ENCODE measurements around the gene ARL2.
"Not testable (repeated sequence)": the region's sequence is repeated elsewhere in the genome, so short reads cannot be mapped to it uniquely, and the experiment has no call there.

The ARL2 gene

DNA sequence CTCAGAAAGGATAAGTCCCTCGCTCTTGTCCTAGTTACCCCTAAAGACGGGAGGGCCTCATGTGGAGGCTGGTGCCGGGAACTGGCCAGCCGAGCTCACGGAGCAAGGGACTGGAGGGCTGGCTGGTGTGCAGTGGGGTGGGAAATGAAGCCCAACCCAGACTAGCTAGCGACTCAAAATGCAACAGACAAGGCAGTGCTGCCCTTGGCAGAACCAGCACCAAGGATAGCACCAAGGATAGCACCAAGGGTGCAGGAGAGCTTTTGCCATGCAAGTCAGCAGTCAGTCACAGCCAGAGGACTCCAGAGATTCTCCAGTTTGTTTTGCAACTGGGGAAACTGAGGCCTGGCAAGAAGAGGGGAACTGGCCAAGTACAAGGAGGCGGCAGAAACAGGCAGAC, 10.7 kb upstream of the ARL2 start:
- in situ Hi-C loops (cut with MboI; ENCODE audit: low pct_unique_long_range_greater_than_20kb, low sequenced_read_pairs, unreplicated experiment) = no loop called here
- DNase-seq (ENCODE audit: low spot score) = no peak
- no peak for TF ChIP-seq CTCF (IDR thresholded peaks at IDR 0.05; ENCODE audit: extremely low read depth, insufficient read depth, missing control alignments)

DNA sequence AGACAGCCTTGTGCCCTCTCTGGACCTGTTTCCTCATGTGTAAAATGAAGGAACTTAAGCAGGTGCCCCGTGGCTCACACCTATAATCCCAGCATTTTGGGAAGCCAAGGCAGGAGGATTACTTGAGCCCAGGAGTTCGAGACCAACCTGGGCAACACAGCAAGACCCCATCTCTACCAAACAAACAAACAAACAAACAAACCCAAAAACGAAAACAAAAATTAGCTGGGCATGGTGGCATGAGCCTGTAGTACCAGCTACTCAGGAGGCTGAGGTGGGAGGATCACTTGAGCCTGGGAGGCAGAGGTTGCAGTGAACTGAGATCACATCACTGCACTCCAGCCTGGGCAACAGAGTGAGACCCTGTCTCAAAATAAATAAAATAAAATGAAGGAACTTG, 10.0 kb upstream of the ARL2 start:
- in situ Hi-C loops (cut with MboI; ENCODE audit: low pct_unique_long_range_greater_than_20kb, low sequenced_read_pairs, unreplicated experiment); DNase-seq (ENCODE audit: low spot score): not testable (repeated sequence)

DNA sequence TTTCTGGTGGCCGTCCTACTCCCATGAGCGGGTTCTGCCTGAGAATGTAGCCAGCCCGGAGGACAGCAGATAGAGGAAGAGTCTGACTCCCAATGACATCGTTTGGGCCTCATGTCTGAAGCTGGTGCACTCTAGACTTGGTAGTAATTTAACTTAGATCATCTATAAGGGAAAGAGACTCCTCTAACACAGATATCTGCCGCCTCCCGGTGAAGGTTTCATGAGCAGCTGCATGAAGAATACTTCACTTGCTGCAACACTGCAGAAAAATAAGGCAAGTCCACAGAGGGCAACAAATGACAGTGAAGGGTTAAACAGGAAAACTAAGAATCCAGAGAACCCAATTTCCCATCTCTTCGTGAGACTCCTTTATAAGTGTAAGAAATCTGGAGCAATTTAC, 5.9 kb upstream of the ARL2 start:
- in situ Hi-C loops (cut with MboI; ENCODE audit: low pct_unique_long_range_greater_than_20kb, low sequenced_read_pairs, unreplicated experiment) = no loop called here
- TF ChIP-seq CTCF (IDR thresholded peaks at IDR 0.05; ENCODE audit: extremely low read depth, insufficient read depth, missing control alignments) = no peak
- DNase-seq (ENCODE audit: low spot score) = no peak

DNA sequence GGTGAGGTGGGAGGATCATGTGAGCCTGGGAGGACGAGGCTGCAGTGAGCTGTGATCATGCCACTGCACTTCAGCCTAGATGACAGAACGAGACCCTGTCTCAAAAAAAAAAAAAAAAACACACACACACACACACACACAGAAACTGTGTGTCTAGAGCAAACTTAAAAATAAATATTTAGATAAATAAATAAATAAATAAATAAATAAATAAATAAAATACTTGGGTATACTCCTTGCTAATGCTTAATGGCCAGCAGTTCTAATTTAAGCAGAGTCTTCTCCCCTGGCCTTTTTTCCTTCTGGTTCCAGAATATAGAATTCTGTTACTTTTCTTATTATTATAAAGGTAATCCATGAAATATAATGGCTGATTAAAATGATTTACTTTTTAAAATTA, 5.1 kb upstream of the ARL2 start:
- no peak for DNase-seq (ENCODE audit: low spot score)
- TF ChIP-seq CTCF (IDR thresholded peaks at IDR 0.05; ENCODE audit: extremely low read depth, insufficient read depth, missing control alignments) = no peak
- in situ Hi-C loops (cut with MboI; ENCODE audit: low pct_unique_long_range_greater_than_20kb, low sequenced_read_pairs, unreplicated experiment) = no loop called here

GRCh38 chr11:65013130-65013887, 651 bp upstream of the ARL2 start:
- peak; percentile 90 for TF ChIP-seq CTCF (IDR thresholded peaks at IDR 0.05; ENCODE audit: extremely low read depth, insufficient read depth, missing control alignments)
- peak; percentile 96 for DNase-seq (ENCODE audit: low spot score)
- in situ Hi-C loops (cut with MboI; ENCODE audit: low pct_unique_long_range_greater_than_20kb, low sequenced_read_pairs, unreplicated experiment) = no loop called here

DNA sequence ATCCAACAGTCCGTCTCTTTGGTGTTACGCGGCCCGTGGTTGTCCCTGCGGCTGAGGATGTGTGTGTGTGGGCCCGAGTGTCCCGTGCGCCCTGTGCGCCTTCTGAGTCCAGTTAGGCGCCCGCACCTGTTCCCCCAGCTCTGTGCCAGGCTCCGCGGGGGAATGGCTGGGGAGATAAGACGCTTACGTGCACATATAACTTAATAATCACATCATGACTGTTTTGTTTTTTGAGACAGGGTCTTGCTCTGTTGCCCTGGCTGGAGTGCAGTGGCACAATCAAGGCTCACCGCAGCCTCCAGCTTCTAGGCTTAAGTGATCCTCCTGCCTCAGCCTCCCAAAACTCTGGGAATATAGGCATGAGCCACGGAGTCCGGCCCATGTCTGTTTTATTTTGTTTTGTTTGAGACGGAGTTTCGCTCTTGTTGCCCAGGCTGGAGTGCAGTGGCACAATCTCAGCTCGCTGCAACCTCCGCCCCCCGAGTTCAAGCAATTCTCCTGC, 817 bp downstream of the ARL2 start:
- in situ Hi-C loops (cut with MboI; ENCODE audit: low pct_unique_long_range_greater_than_20kb, low sequenced_read_pairs, unreplicated experiment) = no loop called here
- no peak for DNase-seq (ENCODE audit: low spot score)
- no peak for TF ChIP-seq CTCF (IDR thresholded peaks at IDR 0.05; ENCODE audit: extremely low read depth, insufficient read depth, missing control alignments)

- in situ Hi-C loops (cut with MboI; ENCODE audit: low pct_unique_long_range_greater_than_20kb, low sequenced_read_pairs, unreplicated experiment) = no loop called here
- DNase-seq (ENCODE audit: low spot score) = no peak
- peak; percentile 3 for TF ChIP-seq CTCF (IDR thresholded peaks at IDR 0.05; ENCODE audit: extremely low read depth, insufficient read depth, missing control alignments)
Observed at GRCh38 chr11:65016705-65017104, 2.7 kb downstream of the ARL2 start.
